ENCODE results near the gene KCNJ2.

GRCh38 chr17:70130289-70130688 is 39.0 kb upstream of the KCNJ2 start:
- no peak for TF ChIP-seq CTCF (IDR thresholded peaks at IDR 0.05; ENCODE audit: low read length)
- TF ChIP-seq EZH2 (IDR thresholded peaks at IDR 0.05; ENCODE audit: borderline replicate concordance, low read length): no peak
